GM12878 (cell line): Measurements from ENCODE around the gene PLPP1. TPM values are rescaled to one million over a fixed set of nuclear protein-coding genes. Genes with fewer than 3 reads are reported as not detected.

Experiments
- ATAC-seq: fragments of 200-7000 bp; cut with Tn5 transposase; 3 replicates; pipeline ENCODE4 v1.9.1; 2020; ENCODE audit warnings: mild to moderate bottlenecking, moderate library complexity
- BruUV-seq: library from RNA; stranded (reverse); fragments of 400-500 nt; replicated peaks from 2 replicates; lab custom pipeline; 2021; lab: Mats Ljungman, UMichigan
- CTCF ChIA-PET: fragments of 300-600 bp; sonication (Branson Sonifier 250); formaldehyde crosslinking; extraction: SDS; loops from one replicate; lab custom pipeline; 2021; ENCODE audit warnings: inconsistent platforms; lab: Yijun Ruan, JAX
- POLR2A ChIA-PET: fragments of 350-600 bp; formaldehyde crosslinking; extraction: SDS; loops from one replicate; lab custom pipeline; 2021; ENCODE audit warnings: inconsistent platforms; lab: Charles Lee
- RAD21 ChIA-PET: fragments of 300-600 bp; sonication (Branson Sonifier 250); formaldehyde crosslinking; loops from one replicate; lab custom pipeline; 2023; ENCODE audit warnings: antibody characterized with exemption; ENCODE audit not compliant: unreplicated experiment; lab: Charles Lee
- SMC1A ChIA-PET: fragments of 300-600 bp; sonication (Branson Sonifier 250); formaldehyde crosslinking; loops from one replicate; lab custom pipeline; 2023; ENCODE audit not compliant: unreplicated experiment, uncharacterized antibody; lab: Charles Lee
- DNase-seq: peaks from one replicate; pipeline ENCODE4 v3.0.0-alpha.2; 2011; ENCODE audit warnings: low read depth, low spot score
- FAIRE-seq: peaks from 3 replicates; lab custom pipeline; 2011; peaks lifted over from hg19 to GRCh38; lab: Jason Lieb, UNC
- H2AFZ ChIP-seq: 2 replicates; pipeline ENCODE4 v1.6.0; 2011; ENCODE audit warnings: low read depth, low read length, control low read depth; ENCODE audit not compliant: control insufficient read depth
- H3K27ac ChIP-seq: 2 replicates; pipeline ENCODE4 v1.5.1; 2011; ENCODE audit warnings: control low read depth; ENCODE audit not compliant: control insufficient read depth, insufficient read depth
- H3K27me3 ChIP-seq, 2 experiments: replicated peaks in 1 of 2; 2 replicates each; pipeline versions ENCODE4 v1.6.0 to v1.6.1; 2011; ENCODE audit warnings: low read length in 1 of 2; ENCODE audit not compliant: control insufficient read depth in 2 of 2, insufficient read depth in 2 of 2
- H3K36me3 ChIP-seq, 2 experiments: 2 replicates each; pipeline ENCODE4 v1.5.1; 2011; ENCODE audit warnings: low read length in 1 of 2; ENCODE audit not compliant: control insufficient read depth in 2 of 2, insufficient read depth in 2 of 2
- H3K4me1 ChIP-seq: 2 replicates; pipeline ENCODE4 v1.6.1; 2011; ENCODE audit warnings: mild to moderate bottlenecking, low read length, moderate library complexity, mixed read lengths; ENCODE audit not compliant: control insufficient read depth, insufficient read depth
- H3K4me2 ChIP-seq: 2 replicates; pipeline ENCODE4 v1.6.0; 2011; ENCODE audit warnings: control low read depth; ENCODE audit not compliant: control insufficient read depth, insufficient read depth
- H3K4me3 ChIP-seq: fragments of 200-600 bp; sonication (generic); 2 replicates; pipeline ENCODE4 v1.5.1; 2016
- H3K79me2 ChIP-seq: 2 replicates; pipeline ENCODE4 v1.6.0; 2011; ENCODE audit warnings: low read length; ENCODE audit not compliant: control insufficient read depth, insufficient read depth
- H3K9ac ChIP-seq: 2 replicates; pipeline ENCODE4 v1.8.0; 2011; ENCODE audit warnings: low read length, control low read depth, mixed read lengths; ENCODE audit not compliant: control insufficient read depth, insufficient read depth
- H3K9me3 ChIP-seq: replicated peaks from 3 replicates; pipeline ENCODE4 v1.5.1; 2011; ENCODE audit warnings: mild to moderate bottlenecking, low read length; ENCODE audit not compliant: control insufficient read depth, insufficient read depth
- H4K20me1 ChIP-seq: 2 replicates; pipeline ENCODE4 v1.6.0; 2011; ENCODE audit not compliant: control insufficient read depth, insufficient read depth
- CHD1 ChIP-seq: IDR thresholded peaks from 2 replicates; pipeline ENCODE4 v1.6.1; 2012; ENCODE audit warnings: low read depth, low read length, improper control_type of control experiment
- PAX5 ChIP-seq: IDR thresholded peaks from 2 replicates; pipeline ENCODE4 v1.6.1; 2011; ENCODE audit warnings: low read depth, low read length, borderline replicate concordance
- SPI1 ChIP-seq: IDR thresholded peaks from 2 replicates; pipeline ENCODE4 v1.6.1; 2011; ENCODE audit warnings: low read depth, mild to moderate bottlenecking, low read length, moderate library complexity, borderline replicate concordance; ENCODE audit not compliant: insufficient read depth
- WRNIP1 ChIP-seq: IDR thresholded peaks from 2 replicates; pipeline ENCODE4 v1.6.1; 2011; ENCODE audit warnings: low read depth, low read length, improper control_type of control experiment, borderline replicate concordance
- in situ Hi-C: fragments of 300-500 bp; cut with MboI; formaldehyde crosslinking; loops from 9 replicates; pipeline ENCODE4 v1.14.3; 2018; ENCODE audit warnings: mixed read lengths
- intact Hi-C: fragments of 100-400 bp; cut with micrococcal nuclease; formaldehyde crosslinking; loops from one replicate; pipeline ENCODE4 v1.14.2; 2022; ENCODE audit not compliant: unreplicated experiment
- polyA plus RNA-seq, 11 experiments: library from polyadenylated mRNA; depleted of rRNA in 4 of 11; unstranded in 6 of 11; stranded (reverse) in 5 of 11; fragments of >200 nt; fragmentation: Nextera tagmentation in 4 of 11; fragmentation: Illumina TruSeq in 1 of 11; extraction: Ambion mirVana in 4 of 11; extraction: Trizol in 1 of 11; gene quantifications; 1 replicate in 1 of 11; 2 replicates in 10 of 11; pipeline versions ENCODE4 v1.2.1 to v1.2.3, GENCODE V29; 2011 to 2016; ENCODE audit warnings: inconsistent platforms in 2 of 11, missing spikeins in 2 of 11, low read depth in 1 of 11
- total RNA-seq, 4 experiments: library from RNA; depleted of rRNA in 3 of 4; stranded (reverse); fragments of >200 nt in 3 of 4; fragmentation: Illumina TruSeq in 1 of 4; extraction: Trizol in 1 of 4; gene quantifications; 2 replicates each; pipeline versions ENCODE4 v1.2.1 to v1.2.3, GENCODE V29; 2013 to 2021
- TF ChIP-seq, protein P1 (sequence below): fragments of 450-650 bp; formaldehyde crosslinking; IDR thresholded peaks from 2 replicates; pipeline ENCODE4 v1.4.0; 2022; ENCODE audit warnings: mild to moderate bottlenecking, moderate library complexity

Gene PLPP1
- total and polyA plus RNA-seq, 10 of the 15 experiments (the other 5 are each of a cell fraction or from before 2014, with no cell fraction given): 3.0 to 11.3 (median 8.1) TPM

DNA sequence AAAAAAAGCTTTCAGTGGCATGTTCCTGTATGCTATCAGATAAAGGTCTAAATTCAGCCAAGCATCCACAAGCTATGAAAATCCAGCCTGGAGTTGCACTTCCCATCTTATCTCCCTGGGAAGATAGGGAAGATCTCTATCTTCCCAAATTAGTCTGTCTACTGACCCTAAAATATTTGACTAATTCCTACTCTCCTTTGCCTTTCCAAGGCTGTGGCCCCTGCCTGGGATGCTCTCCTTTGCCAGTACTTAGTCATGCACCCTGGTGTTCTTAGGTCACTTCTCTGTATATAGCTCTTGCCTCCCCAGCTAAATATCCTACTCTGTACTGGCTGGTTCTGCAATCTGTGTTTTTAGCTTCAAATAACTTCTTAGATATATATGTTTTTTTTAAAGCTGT is 44.0 kb upstream of the PLPP1 start:
- H3K27me3 ChIP-seq: no peaks in the 10 kb centered on the region
- no peak overlapping the region for H2AFZ ChIP-seq
- H3K36me3 ChIP-seq: no peaks in the 10 kb centered on the region
- no peak overlapping the region for H3K4me3 ChIP-seq
- H4K20me1 ChIP-seq: no peaks in the 10 kb centered on the region
- ChIA-PET SMC1A (interaction anchor here (0.6 kb wide), 1 partner anchor 481 kb away, joined by 3 read pairs; no protein-coding TSS in a partner anchor), RAD21 (no interaction called here), CTCF (interaction anchor here (0.6 kb wide), 2 partner anchors 25 to 125 kb away, joined by 3 to 5 read pairs; no protein-coding TSS in a partner anchor), POLR2A (no interaction called here)
- TF ChIP-seq WRNIP1 (no peak), SPI1 (no peak), PAX5 (no peak), CHD1 (no peak)
- TF ChIP-seq, protein P1, sequence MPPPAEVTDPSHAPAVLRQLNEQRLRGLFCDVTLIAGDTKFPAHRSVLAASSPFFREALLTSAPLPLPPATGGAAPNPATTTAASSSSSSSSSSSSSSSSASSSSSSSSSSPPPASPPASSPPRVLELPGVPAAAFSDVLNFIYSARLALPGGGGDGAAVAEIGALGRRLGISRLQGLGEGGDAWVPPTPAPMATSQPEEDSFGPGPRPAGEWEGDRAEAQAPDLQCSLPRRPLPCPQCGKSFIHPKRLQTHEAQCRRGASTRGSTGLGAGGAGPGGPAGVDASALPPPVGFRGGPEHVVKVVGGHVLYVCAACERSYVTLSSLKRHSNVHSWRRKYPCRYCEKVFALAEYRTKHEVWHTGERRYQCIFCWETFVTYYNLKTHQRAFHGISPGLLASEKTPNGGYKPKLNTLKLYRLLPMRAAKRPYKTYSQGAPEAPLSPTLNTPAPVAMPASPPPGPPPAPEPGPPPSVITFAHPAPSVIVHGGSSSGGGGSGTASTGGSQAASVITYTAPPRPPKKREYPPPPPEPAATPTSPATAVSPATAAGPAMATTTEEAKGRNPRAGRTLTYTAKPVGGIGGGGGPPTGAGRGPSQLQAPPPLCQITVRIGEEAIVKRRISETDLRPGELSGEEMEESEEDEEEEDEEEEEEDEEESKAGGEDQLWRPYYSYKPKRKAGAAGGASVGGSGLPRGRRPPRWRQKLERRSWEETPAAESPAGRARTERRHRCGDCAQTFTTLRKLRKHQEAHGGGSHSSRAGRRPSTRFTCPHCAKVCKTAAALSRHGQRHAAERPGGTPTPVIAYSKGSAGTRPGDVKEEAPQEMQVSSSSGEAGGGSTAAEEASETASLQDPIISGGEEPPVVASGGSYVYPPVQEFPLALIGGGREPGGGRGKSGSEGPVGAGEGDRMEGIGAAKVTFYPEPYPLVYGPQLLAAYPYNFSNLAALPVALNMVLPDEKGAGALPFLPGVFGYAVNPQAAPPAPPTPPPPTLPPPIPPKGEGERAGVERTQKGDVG: no peak
- no peak overlapping the region for H3K9ac ChIP-seq
- no peak for ATAC-seq
- H3K27ac ChIP-seq: no peak overlapping the region
- no peak overlapping the region for H3K4me2 ChIP-seq
- in situ Hi-C loops: no loop called here
- no peak for DNase-seq
- BruUV-seq: no TSS peak
- FAIRE-seq: no peak
- H3K9me3 ChIP-seq: no peaks in the 10 kb centered on the region
- no peaks in the 10 kb centered on the region for H3K79me2 ChIP-seq
- no peaks in the 10 kb centered on the region; the same call in 1 of the 2 replicates for H3K4me1 ChIP-seq
- intact Hi-C loops: no loop called here
